CD4-positive, alpha-beta T cell treated with Interleukin-15 for 4 hours (primary cell): ENCODE measurements around the gene VAV2.
"Not testable (repeated sequence)": the region's sequence is repeated elsewhere in the genome, so short reads cannot be mapped to it uniquely, and the experiment has no call there.

ENCODE experiments used
- DNase-seq: peaks from one replicate; pipeline ENCODE4 v3.0.0-alpha.2; 2020; ENCODE audit warnings: low spot score

The VAV2 gene

GRCh38 chr9:133767625-133768024 is 224.5 kb downstream of the VAV2 start:
- DNase-seq, result no peak

DNA sequence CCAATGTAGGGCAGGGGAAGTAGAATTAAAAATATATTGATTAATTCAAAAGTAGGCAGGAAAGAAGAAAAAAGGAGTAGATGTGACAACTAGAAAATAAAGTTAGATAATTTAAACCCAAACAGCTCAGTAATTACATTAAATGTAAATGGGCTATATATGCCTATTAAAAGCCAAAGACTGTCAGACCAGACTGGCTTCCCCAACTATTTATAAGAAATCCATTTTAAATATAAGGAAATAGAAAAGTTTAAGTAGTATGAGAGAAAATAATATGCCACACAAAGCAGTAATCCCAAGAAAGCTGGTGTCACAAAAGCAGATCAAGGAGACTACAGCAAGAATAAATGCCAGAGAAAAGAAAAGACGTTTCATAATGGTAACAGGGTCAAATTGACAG is 225.1 kb downstream of the VAV2 start:
- DNase-seq, result no peak

- DNase-seq, result not testable (repeated sequence)
These were observed 225.9 kb downstream of the VAV2 start for GRCh38 chr9:133766234-133766633.

GRCh38 chr9:133763272-133764183 is 228.6 kb downstream of the VAV2 start:
- no peak for DNase-seq

GRCh38 chr9:133762488-133763271 is 229.4 kb downstream of the VAV2 start:
- no peak for DNase-seq

DNA sequence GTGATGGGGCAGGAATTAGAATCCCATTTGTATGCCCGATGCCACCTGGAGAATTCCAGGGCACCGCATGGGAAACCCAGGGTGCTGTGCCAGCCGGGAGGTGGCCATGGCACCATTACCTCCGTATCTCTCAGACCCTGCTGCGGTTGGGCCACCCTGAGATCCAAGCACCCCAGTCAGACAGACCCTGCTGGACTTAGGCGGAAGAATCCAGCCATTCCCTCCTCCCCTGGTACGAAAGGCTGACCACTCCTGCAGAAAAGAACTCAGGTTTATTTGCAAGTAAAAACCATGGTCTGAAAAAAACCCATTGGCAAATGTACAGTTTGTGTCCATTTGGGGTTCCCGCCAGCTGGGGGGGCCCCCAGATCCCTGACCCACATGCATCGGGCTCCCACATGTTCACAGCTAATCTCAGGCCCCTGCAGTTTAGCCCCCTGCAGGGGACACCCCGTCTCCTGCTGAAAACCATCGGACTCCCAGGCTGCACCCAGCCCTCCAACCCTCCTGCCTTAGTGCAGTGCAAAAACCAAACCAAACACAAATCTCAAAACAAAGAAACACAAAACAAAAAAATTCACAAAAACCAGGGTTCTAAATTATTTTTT is 230.4 kb downstream of the VAV2 start:
- no peak for DNase-seq

GRCh38 chr9:133760713-133761290 is 231.3 kb downstream of the VAV2 start:
- DNase-seq, result no peak

GRCh38 chr9:133759946-133760345 is 232.2 kb downstream of the VAV2 start:
- no peak for DNase-seq

- DNase-seq, result no peak
These were observed 232.8 kb downstream of the VAV2 start for GRCh38 chr9:133759146-133759900.

DNA sequence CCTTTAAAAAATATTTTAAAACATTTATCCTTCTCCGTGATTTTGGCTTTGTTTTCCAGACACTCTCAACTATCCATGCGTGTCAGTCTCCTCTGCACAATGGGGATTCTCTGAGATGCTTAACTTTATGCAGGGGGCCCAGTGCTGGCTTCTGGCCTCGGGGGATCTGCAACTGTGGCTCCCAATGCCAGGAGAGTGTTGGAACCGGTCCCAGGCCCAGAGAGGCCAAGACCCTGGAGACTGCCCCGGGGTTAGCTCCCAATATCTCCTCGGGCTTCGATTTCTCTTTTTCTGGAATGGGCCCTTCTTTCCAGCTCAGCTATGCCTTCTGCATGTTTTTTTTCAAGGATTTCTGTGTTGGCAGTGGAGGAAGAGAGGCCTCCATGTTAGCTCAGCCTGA is 233.9 kb downstream of the VAV2 start:
- no peak for DNase-seq

GRCh38 chr9:133754688-133755227 is 237.4 kb downstream of the VAV2 start:
- DNase-seq, result no peak

DNA sequence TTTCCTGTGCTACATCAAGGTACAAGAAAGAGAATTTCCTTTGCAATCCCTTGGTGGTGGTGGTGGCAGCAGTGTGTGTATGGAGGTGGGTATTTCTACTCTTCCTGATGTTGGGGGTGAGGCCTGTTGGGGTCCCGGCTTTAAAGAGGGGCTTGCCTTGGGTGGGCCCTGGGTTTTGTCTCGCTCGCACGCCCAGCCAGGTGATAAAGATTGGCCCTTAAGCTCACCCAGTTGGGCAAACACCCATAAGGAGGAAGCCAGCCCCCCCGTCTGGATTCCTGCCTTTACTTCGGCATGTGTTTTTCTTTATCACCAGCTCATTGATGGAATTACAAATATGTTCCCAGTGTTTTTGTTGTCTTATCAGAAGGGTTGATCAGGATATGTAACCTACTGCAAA is 237.9 kb downstream of the VAV2 start:
- no peak for DNase-seq

- DNase-seq, result no peak
These were observed 239.2 kb downstream of the VAV2 start for GRCh38 chr9:133752739-133753446.

DNA sequence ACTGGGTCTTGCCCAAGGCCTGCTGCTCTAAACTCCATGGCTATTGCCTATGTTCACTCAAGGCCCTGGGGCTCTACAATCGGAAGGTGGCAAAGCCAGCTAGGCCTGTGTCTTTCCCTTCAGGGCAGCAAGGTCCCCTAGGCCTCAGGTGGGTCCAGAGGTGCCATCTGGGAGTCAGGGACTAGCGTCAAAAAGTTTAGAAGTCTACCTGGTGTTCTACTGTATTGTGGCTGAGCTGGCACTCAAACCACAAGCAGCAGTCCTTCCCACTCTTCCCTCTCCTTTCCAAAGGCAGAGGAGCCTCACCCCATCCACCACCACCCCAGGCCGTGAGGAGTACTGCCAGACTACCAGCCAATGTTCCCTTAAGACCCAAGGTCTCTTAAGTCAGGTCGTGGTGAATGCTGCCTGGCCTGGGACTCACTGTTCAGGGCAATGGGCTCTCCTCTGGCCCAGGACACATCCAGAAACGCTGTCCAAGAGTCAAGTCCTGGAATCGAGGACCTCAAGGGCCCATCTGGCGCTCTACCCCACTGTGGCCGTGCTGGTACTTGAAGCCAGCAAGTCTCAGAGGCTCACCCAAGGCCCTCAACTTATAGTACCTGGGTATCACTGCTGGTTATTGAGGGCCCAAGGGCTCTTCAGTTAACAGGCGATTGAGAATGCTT is 241.0 kb downstream of the VAV2 start:
- DNase-seq, result no peak

DNA sequence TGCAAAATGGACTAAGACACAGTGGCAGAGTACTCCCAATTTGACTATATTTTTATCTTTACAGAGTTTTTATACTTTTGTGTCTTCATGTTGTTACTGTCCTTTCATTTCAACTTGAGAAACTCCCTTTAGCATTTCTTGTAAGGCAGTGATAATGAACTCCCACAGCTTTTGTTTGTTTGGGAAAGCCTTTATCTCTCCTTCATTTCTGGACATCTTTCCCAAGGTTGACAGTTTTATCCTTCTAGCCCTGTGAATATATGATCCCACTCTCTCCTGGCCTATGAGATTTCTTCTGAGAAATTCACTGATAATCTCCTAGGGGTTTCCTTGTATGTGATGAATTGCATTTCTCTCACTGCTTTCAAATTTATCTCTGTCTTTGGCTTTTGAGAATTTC is 244.8 kb downstream of the VAV2 start:
- no peak for DNase-seq

DNA sequence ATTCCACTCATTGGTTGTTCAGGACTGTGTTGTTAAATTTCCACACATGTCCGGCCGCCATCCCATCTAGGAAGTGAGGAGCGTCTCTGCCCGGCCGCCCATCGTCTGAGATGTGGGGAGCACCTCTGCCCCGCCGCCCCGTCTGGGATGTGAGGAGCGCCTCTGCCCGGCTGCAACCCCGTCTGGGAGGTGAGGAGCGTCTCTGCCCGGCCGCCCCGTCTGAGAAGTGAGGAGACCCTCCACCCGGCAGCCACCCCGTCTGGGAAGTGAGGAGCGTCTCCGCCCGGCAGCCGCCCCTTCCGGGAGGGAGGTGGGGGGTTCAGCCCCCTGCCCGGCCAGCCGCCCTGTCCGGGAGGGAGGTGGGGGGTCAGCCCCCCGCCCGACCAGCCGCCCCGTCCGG is 247.6 kb downstream of the VAV2 start:
- DNase-seq, result not testable (repeated sequence)

GRCh38 chr9:133742849-133743444 is 249.2 kb downstream of the VAV2 start:
- peak; percentile 70 for DNase-seq

DNA sequence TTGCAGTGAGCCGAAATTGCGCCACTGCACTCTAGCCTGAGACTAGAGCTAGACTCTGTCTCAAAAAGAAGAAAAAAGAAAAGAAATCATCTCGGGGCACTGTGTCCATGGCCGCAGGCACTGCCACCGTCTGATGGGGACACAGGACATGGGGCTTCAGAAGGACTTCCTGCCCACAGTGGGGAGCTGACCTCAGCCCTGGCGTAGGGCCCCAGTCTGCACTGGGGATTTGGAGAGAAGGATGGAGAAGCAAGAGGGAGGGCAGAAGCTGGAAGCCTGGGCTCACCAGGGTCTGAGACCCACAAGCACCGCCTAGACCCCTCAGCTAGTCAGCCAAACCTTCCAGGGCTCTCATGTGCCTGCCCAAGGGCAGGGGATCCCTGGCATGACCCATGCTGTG is 249.9 kb downstream of the VAV2 start:
- no peak for DNase-seq

DNA sequence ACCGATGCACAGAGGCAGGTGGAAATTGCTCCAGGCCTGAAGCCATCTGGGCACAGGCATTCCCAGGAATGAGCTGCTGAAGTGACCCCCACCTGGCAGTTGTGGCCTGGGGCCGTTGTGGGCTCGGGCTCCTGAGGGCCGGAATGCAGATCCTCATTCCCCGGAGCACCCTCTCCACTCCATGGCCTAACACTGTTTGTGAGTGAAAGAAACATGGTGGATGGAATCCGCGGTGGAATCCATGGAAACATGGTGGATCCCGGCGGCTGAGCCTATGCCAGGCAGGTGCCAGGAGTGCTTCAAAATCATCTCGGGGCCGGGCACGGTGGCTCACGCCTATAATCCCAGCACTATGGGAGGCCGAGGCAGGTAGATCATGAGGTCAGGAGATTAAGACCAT is 250.4 kb downstream of the VAV2 start:
- DNase-seq, result no peak

DNA sequence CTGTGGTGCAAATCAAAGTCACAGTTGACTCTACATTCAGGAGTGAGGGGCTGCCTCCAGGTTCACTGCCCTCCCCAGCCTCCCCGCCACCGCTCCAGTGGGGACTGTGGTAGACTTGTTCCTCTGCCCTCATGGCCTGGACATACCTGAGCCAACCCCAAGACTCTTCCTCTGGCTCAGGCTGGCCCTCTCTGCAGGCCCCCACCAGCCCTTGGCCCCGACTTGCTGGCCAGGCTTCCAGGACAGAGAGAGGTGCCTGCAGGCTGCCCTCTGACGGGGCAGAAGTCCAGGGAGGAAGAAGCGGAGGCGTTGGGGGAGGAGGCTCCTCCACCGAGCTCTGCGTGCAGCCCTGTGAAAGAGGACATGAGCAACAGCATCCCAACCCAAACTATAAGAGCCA is 251.2 kb downstream of the VAV2 start:
- DNase-seq, result no peak
